ENCODE measurements around the gene THRSP.

- TF ChIP-seq TAF1 (IDR thresholded peaks at IDR 0.05; ENCODE audit: low read depth): no peak
- no peak for TF ChIP-seq REST (IDR thresholded peaks at IDR 0.05; ENCODE audit: low read depth)
- TF ChIP-seq ZBTB7A (IDR thresholded peaks at IDR 0.05; ENCODE audit: low read depth): no peak
- TF ChIP-seq EP300 (IDR thresholded peaks at IDR 0.05; ENCODE audit: borderline replicate concordance): no peak
- no peak for TF ChIP-seq YY1 (IDR thresholded peaks at IDR 0.05; ENCODE audit: low read depth)
These were observed 29.0 kb upstream of the THRSP start for GRCh38 chr11:78034623-78035022.
